GM19324 (cell line): ENCODE results near the gene PCLAF.
A peak's percentile ranks its signal among the peaks of the same experiment; 100 is the strongest.
"Not testable (repeated sequence)": the region's sequence is repeated elsewhere in the genome, so short reads cannot be mapped to it uniquely, and the experiment has no call there.

Experiments used
- ATAC-seq: cut with Tn5 transposase; IDR thresholded peaks from one replicate; pipeline ENCODE4 v1.9.1; 2021; ENCODE audit warnings: mild to moderate bottlenecking, moderate library complexity; ENCODE audit not compliant: unreplicated experiment, low FRiP score

The PCLAF gene, protein sequence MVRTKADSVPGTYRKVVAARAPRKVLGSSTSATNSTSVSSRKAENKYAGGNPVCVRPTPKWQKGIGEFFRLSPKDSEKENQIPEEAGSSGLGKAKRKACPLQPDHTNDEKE

DNA sequence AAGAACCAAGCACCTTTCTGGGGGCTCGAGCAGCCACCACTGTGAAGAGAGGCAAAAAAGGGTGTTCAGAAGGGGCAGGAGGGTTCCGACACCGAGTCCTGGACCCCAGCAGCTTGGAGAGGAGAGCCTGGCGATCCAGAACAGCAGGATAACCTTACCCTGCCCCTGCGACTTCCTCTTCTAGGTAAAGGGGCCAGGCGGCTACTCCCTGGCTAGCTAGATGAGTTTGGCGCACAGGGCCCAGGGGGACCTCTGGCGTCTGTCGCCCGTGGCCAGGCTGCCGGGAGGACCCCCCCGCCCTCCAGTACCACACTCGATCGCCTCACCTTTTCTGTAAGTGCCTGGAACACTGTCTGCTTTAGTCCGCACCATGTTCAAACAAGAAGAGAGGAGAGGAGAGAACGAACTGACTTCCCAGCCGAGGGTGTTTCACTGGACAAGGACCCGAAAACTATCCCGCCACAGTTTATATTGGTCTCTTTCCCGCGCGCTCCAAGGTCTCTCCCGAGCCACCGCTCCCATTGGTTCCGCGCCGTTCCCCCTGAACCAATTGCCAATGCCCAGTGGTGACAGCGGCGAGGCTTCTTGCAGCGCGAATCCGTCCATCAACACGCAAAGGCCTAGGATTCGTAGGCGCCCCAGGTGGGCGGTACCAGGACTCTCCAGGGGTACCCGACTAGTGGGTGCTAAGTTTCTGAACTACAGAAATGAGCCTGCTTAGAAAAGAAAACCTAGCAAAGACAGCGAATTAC is at the start of gene PCLAF:
PCLAF (minus strand) TSS at position 442 of the 752 bp plus-strand sequence; CDS start at position 372, 70 bp downstream.
- ATAC-seq: peak; percentile 94

DNA sequence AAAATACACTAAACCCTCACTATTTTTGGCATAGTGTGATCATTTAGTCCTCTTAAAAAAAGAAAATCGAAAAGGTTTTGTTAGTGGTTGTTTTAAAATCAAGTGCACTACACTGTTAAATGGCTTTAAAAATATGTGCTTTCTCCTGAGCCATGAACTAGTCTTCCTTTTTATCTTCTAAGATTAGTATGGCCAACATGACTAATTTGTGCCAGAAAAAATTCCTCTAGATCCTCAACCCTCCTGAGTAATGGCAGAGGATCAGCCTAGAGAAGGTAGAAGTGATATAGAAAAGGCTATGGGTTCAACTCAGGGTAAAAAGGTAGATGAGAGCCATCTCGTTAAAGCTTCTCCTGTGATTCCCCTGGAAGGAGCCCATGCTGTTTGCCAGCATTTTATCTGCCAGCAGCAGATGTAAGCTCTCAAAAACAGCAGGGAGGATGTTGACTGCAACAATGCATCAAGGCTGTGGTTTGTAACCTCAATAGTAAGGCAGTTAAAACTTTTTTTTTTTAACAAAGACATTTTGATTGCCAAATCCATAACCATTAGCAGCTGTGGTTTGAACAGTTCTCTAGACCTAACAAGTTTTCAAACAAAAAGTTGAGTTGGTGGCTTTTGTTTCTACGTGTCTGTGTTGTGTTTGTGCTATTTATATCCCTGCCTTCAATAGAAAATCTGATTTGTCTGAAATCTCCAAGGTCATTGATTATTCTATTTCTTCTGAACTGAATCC is 48.9 kb upstream of the PCLAF start:
- no peak for ATAC-seq

DNA sequence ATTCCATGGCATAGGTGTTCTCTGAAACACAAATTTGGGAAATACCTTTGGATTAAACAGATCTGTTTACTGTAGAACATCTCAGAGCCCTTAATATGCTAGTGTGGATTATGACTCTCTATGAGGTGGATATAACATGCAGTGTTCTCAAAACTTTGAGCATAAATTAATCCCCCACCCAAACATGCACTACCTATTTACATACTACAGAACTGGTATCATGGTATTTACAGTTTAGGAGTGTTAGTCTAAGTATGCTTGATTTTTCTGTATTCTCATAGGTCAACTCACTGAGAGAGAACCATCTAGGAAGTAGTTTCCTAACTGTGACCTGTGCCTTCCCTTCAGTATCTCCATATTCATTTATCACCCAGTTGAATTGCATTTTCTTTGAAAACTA is 48.2 kb upstream of the PCLAF start:
- ATAC-seq: no peak

DNA sequence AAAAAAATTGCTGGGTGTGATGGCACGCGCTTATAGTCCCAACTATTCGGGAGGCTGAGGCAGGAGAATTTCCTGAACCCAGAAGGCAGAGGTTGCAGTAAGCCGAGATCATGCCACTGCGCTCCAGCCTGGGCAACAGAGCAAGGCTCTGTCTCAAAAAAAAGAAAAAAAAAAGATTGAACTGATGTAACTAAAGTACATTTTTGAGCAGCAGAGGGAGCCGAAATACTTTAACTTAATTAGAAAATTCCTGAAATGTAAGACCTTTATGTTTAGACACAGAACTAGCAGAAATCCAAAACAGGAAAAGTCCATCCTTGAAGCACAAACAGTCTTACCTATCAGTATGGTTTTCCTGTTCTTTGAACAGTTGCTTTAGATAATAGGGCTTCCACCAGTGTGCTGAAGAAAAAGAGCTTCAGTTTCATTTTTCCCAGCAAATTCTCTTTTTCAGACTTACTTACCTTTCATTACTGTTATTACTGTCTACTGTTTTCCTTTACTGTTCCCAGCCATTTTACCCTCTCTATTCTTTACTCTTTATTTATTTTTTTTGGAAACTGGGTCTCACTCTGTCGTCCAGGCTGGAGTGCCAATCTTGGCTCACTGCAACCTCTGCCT is 45.7 kb upstream of the PCLAF start:
- no peak for ATAC-seq

DNA sequence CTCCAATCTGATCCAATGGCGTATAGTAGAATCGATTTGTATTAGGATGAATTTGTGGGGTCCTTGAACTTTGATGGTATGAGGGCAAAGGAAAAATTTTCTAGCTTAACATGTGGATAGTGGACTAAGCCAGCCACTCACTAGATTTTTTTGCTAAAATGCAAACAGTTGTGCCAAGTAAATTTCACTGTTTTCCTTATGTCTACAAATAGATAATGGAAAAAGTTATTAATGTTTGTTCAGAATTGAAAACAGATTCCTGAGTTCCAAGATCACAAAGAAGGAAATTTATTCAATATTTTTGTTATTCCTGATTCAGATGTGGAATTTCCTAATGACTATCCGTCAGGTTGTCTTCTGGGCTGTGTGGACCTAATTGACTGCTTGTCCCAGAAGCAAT is 44.0 kb upstream of the PCLAF start:
- no peak for ATAC-seq

DNA sequence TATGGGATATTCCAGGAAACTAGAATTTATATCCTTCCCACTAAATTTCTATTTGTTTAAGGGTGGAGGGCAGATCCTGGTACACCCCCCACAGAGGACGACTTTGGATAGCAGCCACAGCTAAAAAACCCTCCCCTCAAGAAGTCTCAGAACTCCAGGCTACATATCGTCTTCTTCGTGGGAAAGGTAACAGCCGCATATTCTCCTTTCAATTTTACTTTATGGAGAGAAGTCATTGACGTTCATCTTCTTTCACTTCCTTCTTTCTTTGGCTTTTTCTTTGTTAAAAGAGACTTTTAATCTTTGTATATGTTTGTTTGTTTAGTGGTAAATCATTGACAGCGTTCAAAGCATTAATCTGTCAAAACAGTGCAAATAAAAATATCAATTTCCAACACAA is 42.7 kb upstream of the PCLAF start:
- ATAC-seq: no peak

DNA sequence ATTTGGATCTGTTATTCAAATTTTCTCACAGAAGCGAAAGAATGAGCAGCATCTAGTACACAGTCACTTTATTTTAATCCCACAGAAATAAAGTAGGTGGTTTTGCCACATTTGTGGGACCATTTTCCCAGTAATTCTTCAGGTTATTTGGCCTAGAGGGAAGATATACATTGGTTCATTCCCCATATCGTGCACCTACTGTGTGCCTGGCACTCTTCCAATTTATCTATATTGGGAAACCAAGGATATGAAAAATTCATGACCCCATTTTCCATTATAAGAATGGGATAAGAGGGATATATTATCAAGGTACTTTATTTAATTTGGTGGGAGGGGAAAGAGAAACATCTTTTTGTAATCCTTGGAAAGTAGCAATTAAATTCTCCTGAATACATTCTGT is 41.5 kb upstream of the PCLAF start:
- ATAC-seq: no peak

DNA sequence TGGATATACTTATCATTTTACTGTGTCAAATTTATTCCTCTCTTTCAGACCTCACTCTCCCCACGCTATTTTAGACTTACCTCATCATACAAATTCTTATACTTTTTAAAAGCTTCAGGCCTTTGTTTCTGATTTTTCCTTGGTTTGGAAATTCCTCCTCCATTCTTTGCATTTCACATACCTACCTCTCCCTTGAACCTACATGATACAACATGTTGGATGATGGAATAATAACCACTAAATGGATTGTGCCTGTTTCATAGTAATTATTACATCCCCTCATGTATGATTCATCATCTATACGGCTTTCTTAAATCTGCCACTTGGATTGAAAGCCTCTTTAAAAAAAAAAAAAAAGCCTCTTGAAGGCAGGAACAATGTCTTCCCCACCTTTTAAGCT is 31.0 kb upstream of the PCLAF start:
- no peak for ATAC-seq

DNA sequence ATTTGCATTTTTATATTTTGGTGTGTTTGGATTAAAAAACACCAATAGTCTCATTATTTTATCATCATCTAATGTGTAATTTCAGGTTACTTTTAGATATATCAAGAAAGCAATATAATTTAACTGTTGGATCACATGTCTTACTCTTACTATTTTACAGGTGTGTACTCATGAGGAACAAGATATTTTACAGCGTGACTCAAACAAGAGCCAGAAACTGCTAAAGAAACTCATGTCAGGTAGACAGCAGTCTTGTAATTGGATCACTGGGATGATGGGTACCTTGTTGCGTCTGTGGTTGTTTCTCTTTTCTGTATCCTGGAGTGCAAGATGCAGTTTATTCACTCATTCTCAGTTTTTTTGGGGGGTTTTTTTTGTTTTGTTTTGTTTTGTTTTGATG is 19.3 kb upstream of the PCLAF start:
- no peak for ATAC-seq

DNA sequence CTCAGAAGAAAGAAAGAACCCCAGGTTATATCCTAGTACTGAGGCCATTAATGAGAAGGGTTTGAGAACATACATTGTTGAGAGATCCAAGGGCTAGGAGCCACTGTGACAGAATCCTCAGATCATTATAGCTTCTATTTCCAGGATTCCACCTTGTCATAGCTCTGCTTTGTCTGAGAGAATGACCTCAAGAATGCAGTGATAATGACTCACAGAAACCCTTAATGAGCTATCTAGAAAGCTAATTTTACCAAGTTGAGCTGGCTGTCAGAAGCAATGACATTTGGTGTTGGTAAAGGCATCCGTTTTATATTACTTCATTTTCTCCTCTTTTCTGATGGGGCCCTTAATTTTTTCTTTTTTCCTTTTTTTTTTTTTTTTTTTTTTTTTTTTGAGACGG is 17.3 kb upstream of the PCLAF start:
- ATAC-seq: no peak

DNA sequence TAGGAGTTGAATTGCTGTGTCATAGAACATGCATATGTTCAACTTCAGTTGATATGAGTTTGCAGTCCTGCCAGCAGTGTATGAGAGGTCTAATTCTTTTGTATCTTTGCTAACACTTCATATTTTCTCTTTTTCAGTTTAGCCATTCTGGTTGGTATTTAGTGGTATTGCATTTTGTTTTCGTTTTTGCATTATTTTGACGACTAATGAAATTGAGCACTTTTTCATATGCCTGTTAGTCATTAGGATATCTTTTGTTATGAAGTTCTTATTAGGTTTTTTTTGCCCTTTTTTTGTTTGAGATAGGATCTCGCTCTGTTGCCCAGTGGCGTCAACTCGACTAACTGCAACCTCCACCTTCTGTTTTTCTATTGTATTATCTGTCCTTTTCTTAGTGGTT is 15.5 kb upstream of the PCLAF start:
- ATAC-seq: no peak

DNA sequence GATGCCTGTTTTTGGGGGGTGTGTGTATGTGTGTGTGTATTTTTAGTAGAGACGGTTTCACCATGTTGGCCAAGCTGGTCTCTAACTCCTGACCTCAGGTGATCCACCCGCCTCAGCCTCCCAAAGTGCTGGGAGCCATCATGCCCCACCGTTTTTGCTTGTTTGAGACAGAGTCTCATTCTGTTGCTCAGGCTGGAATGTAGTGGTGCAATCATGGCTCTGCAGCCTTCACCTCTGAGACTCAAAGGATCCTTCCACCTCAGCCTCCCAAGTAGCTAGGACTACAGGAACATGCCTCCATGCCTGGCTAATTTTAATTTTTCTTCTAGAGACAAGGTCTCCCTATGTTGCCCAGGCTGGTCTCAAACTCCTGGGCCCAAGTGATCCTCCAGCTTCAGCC is 11.2 kb upstream of the PCLAF start:
- ATAC-seq: not testable (repeated sequence)

DNA sequence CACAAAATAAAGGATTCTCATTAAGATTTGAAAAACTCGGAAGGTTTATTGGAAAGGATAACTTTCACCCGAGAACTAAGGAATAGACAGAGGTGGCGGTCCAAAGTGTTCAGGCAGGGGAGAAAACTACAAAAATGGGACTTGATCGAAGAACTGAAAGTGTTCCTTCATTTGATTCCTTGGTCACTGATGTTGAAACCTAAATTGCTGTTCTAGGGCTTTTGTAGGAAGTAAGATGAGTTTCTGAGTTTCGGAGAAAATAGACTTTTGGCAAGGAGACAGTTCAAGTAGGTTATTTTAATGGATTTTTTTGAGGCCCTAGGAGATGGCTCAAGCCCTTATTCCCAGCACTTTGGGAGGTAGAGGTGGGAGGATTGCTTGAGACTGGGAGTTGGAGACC is 7.8 kb upstream of the PCLAF start:
- no peak for ATAC-seq

DNA sequence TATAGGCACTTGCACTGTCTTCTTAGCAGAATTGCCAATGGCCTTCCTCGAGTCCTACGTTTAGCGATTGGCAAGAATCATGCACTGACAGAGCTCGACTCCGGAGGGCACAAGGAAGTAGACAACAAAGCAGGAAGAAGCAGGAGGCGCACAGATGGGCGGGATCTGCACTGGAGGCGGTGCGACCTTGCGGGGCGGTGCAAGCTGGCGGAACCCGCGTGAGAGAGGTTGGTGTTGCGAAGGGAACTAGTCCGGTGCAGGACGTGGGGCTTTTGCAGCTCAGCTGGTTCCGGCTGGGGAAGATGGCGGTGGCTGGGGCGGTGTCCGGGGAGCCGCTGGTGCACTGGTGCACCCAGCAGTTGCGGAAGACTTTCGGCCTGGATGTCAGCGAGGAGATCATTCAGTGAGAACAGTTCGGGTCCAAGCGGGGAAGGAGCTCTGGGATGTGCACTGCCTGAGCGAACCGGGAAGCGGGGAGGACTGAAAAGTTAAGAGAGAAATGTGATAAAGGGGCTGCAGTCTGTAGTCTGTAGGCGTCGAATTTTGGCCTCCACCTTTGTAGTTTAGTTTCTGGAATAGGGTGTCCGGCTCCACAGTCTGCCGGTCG is 6.4 kb upstream of the PCLAF start, which contains the start of gene TRIP4:
TRIP4 (plus strand) TSS at position 275 of the 607 bp plus-strand sequence; CDS start at position 303, 28 bp downstream.
- peak; percentile 95 for ATAC-seq

DNA sequence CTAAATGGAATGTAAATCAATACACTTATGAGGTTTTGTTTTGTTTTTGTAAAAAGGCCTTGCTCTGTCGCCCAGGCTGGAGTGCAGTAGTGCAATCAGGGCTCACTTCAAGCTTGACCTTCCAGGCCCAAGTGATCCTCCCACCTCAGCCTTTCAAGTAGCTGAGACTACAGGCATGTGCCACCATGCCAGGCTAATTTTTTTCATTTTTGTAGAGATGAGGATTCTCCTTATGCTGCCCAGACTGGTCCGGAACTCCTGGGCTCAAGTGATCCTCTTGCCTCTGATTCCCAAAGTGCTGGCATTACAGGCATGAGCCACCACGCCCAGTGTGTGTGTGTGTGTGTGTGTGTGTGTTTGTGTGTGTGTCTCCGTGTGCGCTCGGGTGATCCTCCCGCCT is 5.0 kb upstream of the PCLAF start:
- ATAC-seq: no peak

DNA sequence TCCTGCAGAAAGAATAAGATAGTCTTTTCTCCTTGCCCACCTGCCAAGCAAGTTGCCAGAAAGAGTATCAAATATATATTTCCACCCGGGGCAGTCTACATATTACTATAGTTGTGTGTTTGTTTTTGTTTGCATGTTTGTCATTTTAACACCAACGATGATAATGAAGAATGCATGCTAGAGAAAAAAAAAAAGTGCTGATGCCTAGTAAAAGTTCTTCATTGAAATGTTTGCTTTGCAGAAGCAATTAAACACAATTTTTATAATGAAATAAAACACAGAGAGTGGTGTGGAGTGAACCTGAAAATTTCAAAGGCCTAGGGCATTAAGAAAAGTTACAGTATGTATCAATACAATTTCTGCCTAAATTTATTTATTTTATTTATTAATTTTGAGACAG is 2.5 kb upstream of the PCLAF start:
- ATAC-seq: no peak

DNA sequence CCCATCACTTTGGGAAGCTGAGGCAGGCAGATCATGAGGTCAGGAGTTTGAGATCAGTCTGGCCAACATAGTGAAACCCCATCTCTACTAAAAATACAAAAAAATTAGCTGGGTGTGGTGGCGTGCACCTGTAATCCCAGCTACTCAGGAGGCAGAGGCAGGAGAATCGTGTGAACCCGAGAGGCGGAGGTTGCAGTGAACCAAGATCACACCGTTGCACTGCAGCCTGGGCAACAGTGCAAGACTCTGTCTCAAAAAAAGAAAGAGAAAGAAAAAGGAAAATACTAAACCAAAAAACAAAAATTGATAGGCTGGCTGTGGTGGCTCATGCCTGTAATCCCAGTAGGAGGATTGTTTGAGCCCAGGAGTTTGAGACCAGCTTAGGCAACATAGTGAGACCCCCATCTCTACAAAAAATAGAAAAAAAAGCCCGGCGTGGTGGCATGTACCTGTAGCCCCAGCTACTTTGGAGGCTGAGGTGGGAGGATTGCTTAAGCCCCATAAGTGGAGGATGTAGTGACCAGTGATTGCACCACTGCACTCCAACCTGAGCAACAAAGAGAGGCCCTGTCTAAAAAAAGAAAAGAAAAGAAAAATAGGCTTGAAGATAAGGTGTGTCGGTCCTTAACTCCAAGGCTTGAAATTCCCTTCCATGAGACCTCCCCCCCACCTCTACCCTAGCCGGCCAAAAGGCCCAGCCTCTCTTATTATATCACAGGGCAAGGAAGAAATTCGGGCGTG is 941 bp downstream of the PCLAF start:
- ATAC-seq: not testable (repeated sequence)

DNA sequence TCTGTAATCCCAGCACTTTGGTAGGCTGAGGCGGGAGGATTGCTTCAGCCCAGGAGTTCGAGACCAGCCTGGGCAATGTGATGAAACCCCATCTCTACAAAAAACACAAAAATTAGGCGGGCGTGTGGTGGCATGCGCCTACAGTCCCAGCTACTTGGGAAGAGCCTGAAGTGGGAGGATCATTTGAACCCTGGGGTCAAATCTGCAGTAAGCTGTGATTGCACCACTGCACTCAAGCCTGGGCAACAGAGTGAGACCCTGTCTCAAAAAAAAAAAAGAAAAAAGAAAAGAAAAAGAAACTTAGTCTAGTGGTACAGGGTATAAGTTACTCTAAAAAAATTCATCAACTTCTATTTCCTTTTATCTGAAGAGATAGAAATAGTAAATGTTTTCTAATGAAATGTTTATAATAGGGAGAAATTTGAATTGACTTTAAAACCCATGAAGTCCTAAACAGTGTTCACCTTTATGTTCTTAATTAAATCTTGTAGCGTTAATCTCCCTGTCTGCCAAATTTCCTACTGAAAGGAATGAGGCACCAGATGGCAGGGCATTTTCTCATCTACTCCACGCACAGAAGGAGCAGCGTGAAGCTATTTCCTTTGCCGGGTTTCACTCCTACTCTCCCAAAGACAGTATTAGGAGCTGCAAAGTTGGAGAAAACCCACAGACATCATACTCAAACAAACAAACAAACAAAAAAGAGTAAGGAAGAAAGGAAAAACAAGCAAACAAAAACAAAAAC is 1.9 kb downstream of the PCLAF start:
- ATAC-seq: no peak

DNA sequence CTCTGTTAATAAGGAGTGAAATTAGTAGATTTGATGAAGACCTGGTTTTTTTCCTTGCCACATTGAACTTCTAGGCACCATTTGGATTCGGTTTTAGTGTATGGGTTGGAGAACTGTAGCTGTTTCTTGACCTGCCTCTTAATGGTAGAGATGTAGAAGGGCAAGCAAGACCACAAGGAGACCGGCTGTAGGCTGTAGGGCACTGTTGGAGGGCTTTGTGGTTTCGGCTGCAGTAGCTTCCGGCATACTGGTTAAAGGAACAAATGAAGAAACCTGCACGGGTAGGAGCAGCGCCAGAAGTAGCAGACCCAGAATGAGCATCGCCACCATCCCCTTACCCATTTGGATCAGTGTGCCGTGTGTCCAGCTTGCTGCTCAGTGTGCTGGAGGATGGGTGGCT is 7.9 kb downstream of the PCLAF start:
- ATAC-seq: no peak
